HepG2 (cell line): ENCODE measurements around the gene ZNF571. TPM values are rescaled to one million over a fixed set of nuclear protein-coding genes. Genes with fewer than 3 reads are reported as not detected.
A peak's percentile ranks its signal among the peaks of the same experiment; 100 is the strongest.

Source experiments
- FOSL2 ChIP-seq: sonication (generic); formaldehyde crosslinking; IDR thresholded peaks from 2 replicates; pipeline ENCODE4 v1.4.0; 2020; ENCODE audit warnings: missing genetic modification reagents
- FOXK2 ChIP-seq: fragments of 450-650 bp; IDR thresholded peaks from 2 replicates; pipeline ENCODE4 v1.6.1; 2016
- GATAD2A ChIP-seq: IDR thresholded peaks from 2 replicates; pipeline ENCODE4 v1.6.1; 2016
- HOXA7 ChIP-seq: sonication (generic); formaldehyde crosslinking; IDR thresholded peaks from 2 replicates; pipeline ENCODE4 v1.8.1; 2022; ENCODE audit warnings: mild to moderate bottlenecking, missing genetic modification reagents, moderate library complexity
- HOXD1 ChIP-seq: sonication (generic); formaldehyde crosslinking; IDR thresholded peaks from 2 replicates; pipeline ENCODE4 v1.5.0; 2020; ENCODE audit warnings: missing genetic modification reagents
- KLF15 ChIP-seq: sonication (generic); formaldehyde crosslinking; IDR thresholded peaks from 2 replicates; pipeline ENCODE4 v1.8.1; 2023; ENCODE audit warnings: borderline replicate concordance, mild to moderate bottlenecking, inconsistent platforms, missing genetic modification reagents, mixed read lengths
- PHF21A ChIP-seq: sonication (generic); formaldehyde crosslinking; IDR thresholded peaks from 2 replicates; pipeline ENCODE4 v1.5.0; 2020; ENCODE audit warnings: mild to moderate bottlenecking, missing genetic modification reagents
- TBX3 ChIP-seq: fragments of 450-650 bp; IDR thresholded peaks from 2 replicates; pipeline ENCODE4 v1.6.1; 2017; ENCODE audit warnings: antibody characterized with exemption, mild to moderate bottlenecking, inconsistent platforms, borderline replicate concordance
- ZBTB25 ChIP-seq: IDR thresholded peaks from 2 replicates; pipeline ENCODE4 v1.6.1; 2018; ENCODE audit warnings: missing genetic modification reagents
- ZNF263 ChIP-seq: sonication (generic); formaldehyde crosslinking; IDR thresholded peaks from 2 replicates; pipeline ENCODE4 v1.4.0; 2020; ENCODE audit warnings: missing genetic modification reagents
- ZNF430 ChIP-seq: sonication (generic); formaldehyde crosslinking; IDR thresholded peaks from 2 replicates; pipeline ENCODE4 v1.9.0; 2021; ENCODE audit warnings: mild to moderate bottlenecking, missing genetic modification reagents
- ZNF687 ChIP-seq: sonication (generic); formaldehyde crosslinking; IDR thresholded peaks from 2 replicates; pipeline ENCODE4 v1.5.1; 2020; ENCODE audit warnings: mild to moderate bottlenecking, missing genetic modification reagents, moderate library complexity
- ZNF772 ChIP-seq: sonication (generic); formaldehyde crosslinking; IDR thresholded peaks from 2 replicates; pipeline ENCODE4 v1.5.0; 2020; ENCODE audit warnings: mild to moderate bottlenecking, missing genetic modification reagents
- ZNF777 ChIP-seq: sonication (generic); formaldehyde crosslinking; IDR thresholded peaks from 2 replicates; pipeline ENCODE4 v1.4.0; 2020; ENCODE audit warnings: missing genetic modification reagents
- ZSCAN25 ChIP-seq: sonication (generic); formaldehyde crosslinking; IDR thresholded peaks from 2 replicates; pipeline ENCODE4 v1.8.0; 2022; ENCODE audit warnings: mild to moderate bottlenecking, missing genetic modification reagents
- ZSCAN9 ChIP-seq: IDR thresholded peaks from 2 replicates; pipeline ENCODE4 v1.6.1; 2016; ENCODE audit warnings: borderline replicate concordance
- ZZZ3 ChIP-seq: sonication (generic); formaldehyde crosslinking; IDR thresholded peaks from 2 replicates; pipeline ENCODE4 v1.4.0; 2020; ENCODE audit warnings: missing genetic modification reagents, mild to moderate bottlenecking, borderline replicate concordance
- polyA plus RNA-seq, 8 experiments: library from polyadenylated mRNA; depleted of rRNA in 3 of 8; stranded (reverse) in 7 of 8; unstranded in 1 of 8; fragments of >200 nt; fragmentation: Illumina TruSeq in 4 of 8; extraction: Trizol in 4 of 8; gene quantifications; 2 replicates each; pipeline versions ENCODE4 v1.2.1 to v1.2.3, GENCODE V29; 2011 to 2016; ENCODE audit warnings: low read depth in 4 of 8, missing spikeins in 1 of 8, mixed read lengths in 1 of 8; ENCODE audit not compliant: insufficient read depth in 1 of 8
- total RNA-seq, 5 experiments: library from RNA; depleted of rRNA; stranded (reverse); fragments of >200 nt; fragmentation: Illumina TruSeq; extraction: Trizol; gene quantifications; 2 replicates each; pipeline ENCODE4 v1.2.3, GENCODE V29; 2016; ENCODE audit warnings: low read depth in 1 of 5
- TF ChIP-seq, protein P1 (sequence below): sonication (generic); formaldehyde crosslinking; IDR thresholded peaks from 2 replicates; pipeline ENCODE4 v1.4.0; 2020; ENCODE audit warnings: mild to moderate bottlenecking, missing genetic modification reagents
- TF ChIP-seq, protein P2 (sequence below): IDR thresholded peaks from 2 replicates; pipeline ENCODE4 v1.6.1; 2016; ENCODE audit warnings: low read depth
- TF ChIP-seq, protein P3 (sequence below): sonication (generic); formaldehyde crosslinking; IDR thresholded peaks from 2 replicates; pipeline ENCODE4 v1.5.0; 2020; ENCODE audit warnings: missing genetic modification reagents, mild to moderate bottlenecking, borderline replicate concordance

The ZNF571 gene
- total and polyA plus RNA-seq, 2 of the 13 experiments (the other 11 are each of a cell fraction or from before 2014, with no cell fraction given) = 1.3 to 1.9 TPM

GRCh38 chr19:37594304-37594981, at the start of gene ZNF571, which contains the start of gene ZNF540 (continued):
- TF ChIP-seq ZBTB25 (peak; percentile 70; the same call in 1 of the 2 replicates), TBX3 (peak; percentile 51; the same call in 1 of the 2 replicates), HOXA7 (CRISPR knock-in tag) (no peak), HOXD1 (CRISPR knock-in tag) (no peak), ZNF430 (0 out of 2 replicates have a peak, but pooled peaks have one; percentile 43), ZNF263 (CRISPR knock-in tag) (peak; percentile 19; the same call in 1 of the 2 replicates), FOSL2 (CRISPR knock-in tag) (peak; percentile 44; the same call in 1 of the 2 replicates), FOXK2 (no peak), KLF15 (CRISPR knock-in tag) (0 out of 2 replicates have a peak, but pooled peaks have one; percentile 50), ZNF687 (CRISPR knock-in tag) (peak; percentile 83; the same call in 1 of the 2 replicates), ZNF772 (CRISPR knock-in tag) (peak; percentile 44; the same call in 1 of the 2 replicates), PHF21A (CRISPR knock-in tag) (peak; percentile 90), ZSCAN9 (CRISPR knock-in tag) (peak; percentile 57; the same call in 1 of the 2 replicates), ZZZ3 (CRISPR knock-in tag) (peak; percentile 59; the same call in 1 of the 2 replicates), GATAD2A (CRISPR knock-in tag) (0 out of 2 replicates have a peak, but pooled peaks have one; percentile 2), ZNF777 (0 out of 2 replicates have a peak, but pooled peaks have one; percentile 40), ZSCAN25 (CRISPR knock-in tag) (peak; percentile 16; the same call in 1 of the 2 replicates)
- TF ChIP-seq, protein P1, sequence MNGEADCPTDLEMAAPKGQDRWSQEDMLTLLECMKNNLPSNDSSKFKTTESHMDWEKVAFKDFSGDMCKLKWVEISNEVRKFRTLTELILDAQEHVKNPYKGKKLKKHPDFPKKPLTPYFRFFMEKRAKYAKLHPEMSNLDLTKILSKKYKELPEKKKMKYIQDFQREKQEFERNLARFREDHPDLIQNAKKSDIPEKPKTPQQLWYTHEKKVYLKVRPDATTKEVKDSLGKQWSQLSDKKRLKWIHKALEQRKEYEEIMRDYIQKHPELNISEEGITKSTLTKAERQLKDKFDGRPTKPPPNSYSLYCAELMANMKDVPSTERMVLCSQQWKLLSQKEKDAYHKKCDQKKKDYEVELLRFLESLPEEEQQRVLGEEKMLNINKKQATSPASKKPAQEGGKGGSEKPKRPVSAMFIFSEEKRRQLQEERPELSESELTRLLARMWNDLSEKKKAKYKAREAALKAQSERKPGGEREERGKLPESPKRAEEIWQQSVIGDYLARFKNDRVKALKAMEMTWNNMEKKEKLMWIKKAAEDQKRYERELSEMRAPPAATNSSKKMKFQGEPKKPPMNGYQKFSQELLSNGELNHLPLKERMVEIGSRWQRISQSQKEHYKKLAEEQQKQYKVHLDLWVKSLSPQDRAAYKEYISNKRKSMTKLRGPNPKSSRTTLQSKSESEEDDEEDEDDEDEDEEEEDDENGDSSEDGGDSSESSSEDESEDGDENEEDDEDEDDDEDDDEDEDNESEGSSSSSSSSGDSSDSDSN (CRISPR knock-in tag) = peak; percentile 78
- TF ChIP-seq, protein P2, sequence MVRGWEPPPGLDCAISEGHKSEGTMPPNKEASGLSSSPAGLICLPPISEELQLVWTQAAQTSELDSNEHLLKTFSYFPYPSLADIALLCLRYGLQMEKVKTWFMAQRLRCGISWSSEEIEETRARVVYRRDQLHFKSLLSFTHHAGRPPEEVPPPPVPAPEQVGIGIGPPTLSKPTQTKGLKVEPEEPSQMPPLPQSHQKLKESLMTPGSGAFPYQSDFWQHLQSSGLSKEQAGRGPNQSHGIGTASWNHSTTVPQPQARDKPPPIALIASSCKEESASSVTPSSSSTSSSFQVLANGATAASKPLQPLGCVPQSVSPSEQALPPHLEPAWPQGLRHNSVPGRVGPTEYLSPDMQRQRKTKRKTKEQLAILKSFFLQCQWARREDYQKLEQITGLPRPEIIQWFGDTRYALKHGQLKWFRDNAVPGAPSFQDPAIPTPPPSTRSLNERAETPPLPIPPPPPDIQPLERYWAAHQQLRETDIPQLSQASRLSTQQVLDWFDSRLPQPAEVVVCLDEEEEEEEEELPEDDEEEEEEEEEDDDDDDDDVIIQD (CRISPR knock-in tag) = peak; percentile 48; the same call in 1 of the 2 replicates
- TF ChIP-seq, protein P3, sequence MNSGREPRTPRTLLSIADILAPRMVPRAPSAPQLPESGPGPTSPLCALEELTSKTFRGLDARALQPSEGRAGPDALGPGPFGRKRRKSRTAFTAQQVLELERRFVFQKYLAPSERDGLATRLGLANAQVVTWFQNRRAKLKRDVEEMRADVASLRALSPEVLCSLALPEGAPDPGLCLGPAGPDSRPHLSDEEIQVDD (CRISPR knock-in tag) = no peak
